ENCODE measurements around the gene SLC17A4. TPM values are rescaled to one million over a fixed set of nuclear protein-coding genes. Genes with fewer than 3 reads are reported as not detected.

The SLC17A4 gene
- total RNA-seq, 2 donors from 2014 or later = not detected

DNA sequence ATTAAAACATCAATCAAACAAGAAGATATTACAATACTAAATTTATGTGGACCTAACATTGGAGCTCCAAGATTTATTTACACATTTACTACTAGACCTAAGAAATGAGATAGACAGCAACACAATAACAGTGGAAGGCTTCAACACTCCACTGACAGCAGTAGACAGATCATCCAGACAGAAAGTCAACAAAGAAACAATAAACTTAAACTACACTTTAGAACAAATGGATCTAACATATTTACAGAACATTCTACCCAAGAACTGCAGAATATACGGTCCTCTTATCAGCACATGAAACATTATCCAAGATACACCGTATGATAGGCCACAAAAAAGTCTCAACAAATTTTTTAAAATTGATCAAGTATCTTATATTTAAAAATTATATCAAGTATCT is 50.3 kb downstream of the SLC17A4 start:
- DNase-seq (ENCODE audit: low spot score) = no peak
- Histone ChIP-seq H3K36me3 (no peaks in the 10 kb centered on the region), H3K27ac (no peak overlapping the region), H3K9me3 (no peaks in the 10 kb centered on the region), H3K27me3 (replicated peaks; ENCODE audit: insufficient read depth) (no peaks in the 10 kb centered on the region), H3K4me3 (no peak overlapping the region), H3K4me1 (ENCODE audit: control insufficient read depth in 1 of 2, low read depth in 2 of 2) (no peaks in the 10 kb centered on the region)
- no peak for ATAC-seq (ENCODE audit: insufficient number of reproducible peaks, low FRiP score, low read depth)
- TF ChIP-seq, protein P1, sequence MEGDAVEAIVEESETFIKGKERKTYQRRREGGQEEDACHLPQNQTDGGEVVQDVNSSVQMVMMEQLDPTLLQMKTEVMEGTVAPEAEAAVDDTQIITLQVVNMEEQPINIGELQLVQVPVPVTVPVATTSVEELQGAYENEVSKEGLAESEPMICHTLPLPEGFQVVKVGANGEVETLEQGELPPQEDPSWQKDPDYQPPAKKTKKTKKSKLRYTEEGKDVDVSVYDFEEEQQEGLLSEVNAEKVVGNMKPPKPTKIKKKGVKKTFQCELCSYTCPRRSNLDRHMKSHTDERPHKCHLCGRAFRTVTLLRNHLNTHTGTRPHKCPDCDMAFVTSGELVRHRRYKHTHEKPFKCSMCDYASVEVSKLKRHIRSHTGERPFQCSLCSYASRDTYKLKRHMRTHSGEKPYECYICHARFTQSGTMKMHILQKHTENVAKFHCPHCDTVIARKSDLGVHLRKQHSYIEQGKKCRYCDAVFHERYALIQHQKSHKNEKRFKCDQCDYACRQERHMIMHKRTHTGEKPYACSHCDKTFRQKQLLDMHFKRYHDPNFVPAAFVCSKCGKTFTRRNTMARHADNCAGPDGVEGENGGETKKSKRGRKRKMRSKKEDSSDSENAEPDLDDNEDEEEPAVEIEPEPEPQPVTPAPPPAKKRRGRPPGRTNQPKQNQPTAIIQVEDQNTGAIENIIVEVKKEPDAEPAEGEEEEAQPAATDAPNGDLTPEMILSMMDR (IDR thresholded peaks at IDR 0.05) = no peak

GRCh38 chr6:25815194-25815593 is 60.7 kb downstream of the SLC17A4 start:
- no peaks in the 10 kb centered on the region for H3K4me1 ChIP-seq (ENCODE audit: control insufficient read depth in 1 of 2, low read depth in 2 of 2)
- H3K4me3 ChIP-seq = no peak overlapping the region
- ATAC-seq (ENCODE audit: insufficient number of reproducible peaks, low FRiP score, low read depth) (no peak), DNase-seq (ENCODE audit: low spot score) (no peak)
- H3K9me3 ChIP-seq = no peaks in the 10 kb centered on the region
- H3K27ac ChIP-seq = no peak overlapping the region
- no peaks in the 10 kb centered on the region for H3K36me3 ChIP-seq
- no peaks in the 10 kb centered on the region for H3K27me3 ChIP-seq (replicated peaks; ENCODE audit: insufficient read depth)
- TF ChIP-seq, protein P1 (IDR thresholded peaks at IDR 0.05) = no peak

GRCh38 chr6:25816252-25816651 is 61.7 kb downstream of the SLC17A4 start:
- ATAC-seq (ENCODE audit: insufficient number of reproducible peaks, low FRiP score, low read depth) (no peak), DNase-seq (ENCODE audit: low spot score) (no peak)
- TF ChIP-seq, protein P1 (IDR thresholded peaks at IDR 0.05) = no peak
- Histone ChIP-seq H3K27ac (no peak overlapping the region), H3K36me3 (no peaks in the 10 kb centered on the region), H3K4me1 (ENCODE audit: control insufficient read depth in 1 of 2, low read depth in 2 of 2) (no peaks in the 10 kb centered on the region), H3K9me3 (no peaks in the 10 kb centered on the region), H3K4me3 (no peak overlapping the region), H3K27me3 (replicated peaks; ENCODE audit: insufficient read depth) (no peaks in the 10 kb centered on the region)

- TF ChIP-seq, protein P1 (IDR thresholded peaks at IDR 0.05) = no peak
- no peak for ATAC-seq (ENCODE audit: insufficient number of reproducible peaks, low FRiP score, low read depth)
- DNase-seq (ENCODE audit: low spot score) = no peak
- no peaks in the 10 kb centered on the region for H3K27me3 ChIP-seq (replicated peaks; ENCODE audit: insufficient read depth)
- no peaks in the 10 kb centered on the region for H3K36me3 ChIP-seq
- H3K27ac ChIP-seq = no peak overlapping the region
- H3K9me3 ChIP-seq = no peaks in the 10 kb centered on the region
- H3K4me3 ChIP-seq = no peak overlapping the region
- H3K4me1 ChIP-seq (ENCODE audit: control insufficient read depth in 1 of 2, low read depth in 2 of 2) = no peaks in the 10 kb centered on the region
Measured at GRCh38 chr6:25821341-25821740, 66.8 kb downstream of the SLC17A4 start.

DNA sequence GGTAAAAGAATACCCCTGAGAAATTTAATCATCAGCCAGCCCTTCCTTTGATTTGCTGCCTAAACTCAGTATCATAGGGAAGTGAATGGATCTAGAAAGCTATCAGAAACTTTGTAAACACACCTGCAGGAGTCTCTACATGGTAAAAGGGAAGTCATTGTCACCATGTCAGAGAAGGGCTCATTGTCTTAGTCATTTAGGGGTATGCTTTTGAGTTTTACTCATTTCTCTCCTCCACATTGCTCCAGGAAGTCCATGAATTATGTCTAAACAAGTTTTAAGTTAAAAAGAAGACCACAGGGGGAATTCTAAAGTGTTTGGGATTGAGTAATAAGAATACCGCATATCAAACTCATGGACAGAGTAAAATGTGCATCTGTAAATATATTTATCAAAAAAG is 74.8 kb downstream of the SLC17A4 start:
- no peak overlapping the region for H3K4me3 ChIP-seq

More for the DNA sequence above, 74.8 kb downstream of the SLC17A4 start:
- H3K36me3 ChIP-seq = no peaks in the 10 kb centered on the region
- no peaks in the 10 kb centered on the region for H3K9me3 ChIP-seq
- peaks cover 0 to 7% of the 10 kb centered on the region in 2 donors for H3K4me1 ChIP-seq (ENCODE audit: control insufficient read depth in 1 of 2, low read depth in 2 of 2)
- DNase-seq (ENCODE audit: low spot score) = no peak
- H3K27ac ChIP-seq = no peak overlapping the region
- TF ChIP-seq, protein P1 (IDR thresholded peaks at IDR 0.05) = no peak
- ATAC-seq (ENCODE audit: insufficient number of reproducible peaks, low FRiP score, low read depth) = no peak
- no peaks in the 10 kb centered on the region for H3K27me3 ChIP-seq (replicated peaks; ENCODE audit: insufficient read depth)
